ENCODE data around the gene EIF4B. TPM values are rescaled to one million over a fixed set of nuclear protein-coding genes. Genes with fewer than 3 reads are reported as not detected.
A peak's percentile ranks its signal among the peaks of the same experiment; 100 is the strongest.

The EIF4B gene
- total and polyA plus RNA-seq, 2 of the 13 experiments (the other 11 are each of a cell fraction or from before 2014, with no cell fraction given), result 416 to 548 TPM

GRCh38 chr12:53062011-53062961 lies 56.0 kb downstream of the EIF4B start:
- Histone ChIP-seq H3K36me3 (replicated peaks in 1 of 2; ENCODE audit: control insufficient read depth in 1 of 2, insufficient read depth in 2 of 2, low read length in 2 of 2) (peaks cover 0 to 18% of the 10 kb centered on the region in 2 experiments; a peak in 2 of 5 replicates), H3K27ac (ENCODE audit: extremely low read length, insufficient read depth, low read length) (peak overlapping the region; percentile 61), H3K4me2 (ENCODE audit: low read depth, low read length) (peak overlapping the region; percentile 53), H3K9me3 (ENCODE audit: low read length) (no peaks in the 10 kb centered on the region), H2AFZ (ENCODE audit: low read length) (no peak overlapping the region), H3K9ac (ENCODE audit: insufficient read depth, low read depth, low read length) (no peak overlapping the region), H3K79me2 (ENCODE audit: insufficient read depth, low read length) (no peaks in the 10 kb centered on the region), H3K4me1 (ENCODE audit: insufficient read depth, low read length) (peaks cover 35% of the 10 kb centered on the region), H3K4me3 (replicated peaks in 1 of 3; ENCODE audit: insufficient read depth in 1 of 3, low read depth in 2 of 3, low read length in 3 of 3) (peak overlapping the region in 1 of 3 experiments; percentile 18; a peak in 1 of 6 replicates), H3K27me3 (ENCODE audit: control insufficient read depth in 1 of 2, insufficient read depth in 2 of 2, low read length in 2 of 2) (no peaks in the 10 kb centered on the region), H4K20me1 (ENCODE audit: insufficient read depth, low read length) (no peaks in the 10 kb centered on the region)
- 92% methylated on average over 20 of the region's 20 CpGs for WGBS (ENCODE audit: low lambda C conversion rate)
- DNase-seq (ENCODE audit: low spot score) (no peak), FAIRE-seq (no peak), ATAC-seq (no peak)
- TF ChIP-seq AGO2 (optimal IDR thresholded peaks at IDR 0.05; ENCODE audit: low read depth, low read length) (peak; percentile 25), ZNF263 (CRISPR knock-in tag; IDR thresholded peaks at IDR 0.05) (peak; percentile 65), POLR2A (IDR thresholded peaks at IDR 0.05; ENCODE audit: insufficient read depth in 1 of 2, low read depth in 2 of 2, low read length in 2 of 2) (0 out of 4 replicates have a peak, but pooled peaks of 1 of the 2 experiments have one; percentile 4), ZFX (CRISPR knock-in tag; IDR thresholded peaks at IDR 0.05; ENCODE audit: low read depth) (no peak), RBM39 (IDR thresholded peaks at IDR 0.05; ENCODE audit: low read depth, low read length, poor library complexity, severe bottlenecking) (peak; percentile 10), DDIT3 (CRISPR knock-in tag; IDR thresholded peaks at IDR 0.05) (no peak), ZHX2 (IDR thresholded peaks at IDR 0.05; ENCODE audit: low read depth) (no peak), ZHX2 (CRISPR knock-in tag; IDR thresholded peaks at IDR 0.05; ENCODE audit: borderline replicate concordance) (no peak), PHB2 (IDR thresholded peaks at IDR 0.05; ENCODE audit: partially characterized antibody) (no peak), HES4 (CRISPR knock-in tag; IDR thresholded peaks at IDR 0.05; ENCODE audit: borderline replicate concordance) (no peak)
- intact Hi-C loops (cut with micrococcal nuclease; ENCODE audit: unreplicated experiment) (no loop called here), in situ Hi-C loops (cut with HindIII; ENCODE audit: extremely low pct_ligation_motif_present, low pct_unique_long_range_greater_than_20kb) (loop anchor here (5.0 kb wide), 2 partner anchors 40 to 130 kb away; partner anchors contain the start of gene SOAT2)
- no TSS peak for BruUV-seq (replicated peaks)
- CTCF ChIA-PET (ENCODE audit: low intra/inter-chr PET ratio, low total read pairs), result no interaction called here
- POLR2A ChIA-PET, result interaction anchor here (0.7 to 3.4 kb wide), 10 partner anchors 9 to 233 kb away, joined by 3 to 50 read pairs (median 6); partner anchors contain the start of genes CSAD, EIF4B, PFDN5 and SOAT2
